Endothelial cell (in vitro differentiated cells): ENCODE data around the gene PPP2R3B. TPM values are rescaled to one million over a fixed set of nuclear protein-coding genes. Genes with fewer than 3 reads are reported as not detected.

Experiments
- DNase-seq: peaks from one replicate; pipeline ENCODE4 v3.0.0; 2021; ENCODE audit warnings: low spot score
- H3K27ac Mint-ChIP-seq: one replicate; pipeline ENCODE4 v1.8.0; 2021; ENCODE audit warnings: mixed read lengths, inconsistent platforms; ENCODE audit not compliant: unreplicated experiment
- H3K27me3 Mint-ChIP-seq: one replicate; pipeline ENCODE4 v1.8.0; 2021; ENCODE audit warnings: mild to moderate bottlenecking, moderate library complexity, mixed read lengths, inconsistent platforms; ENCODE audit not compliant: unreplicated experiment
- H3K36me3 Mint-ChIP-seq: one replicate; pipeline ENCODE4 v1.8.0; 2021; ENCODE audit warnings: mild to moderate bottlenecking, low read depth, mixed read lengths, inconsistent platforms; ENCODE audit not compliant: unreplicated experiment
- H3K4me1 Mint-ChIP-seq: one replicate; pipeline ENCODE4 v1.8.0; 2021; ENCODE audit warnings: mild to moderate bottlenecking, mixed read lengths, inconsistent platforms; ENCODE audit not compliant: unreplicated experiment
- H3K4me3 Mint-ChIP-seq: one replicate; pipeline ENCODE4 v1.8.0; 2021; ENCODE audit warnings: mild to moderate bottlenecking, mixed read lengths, inconsistent platforms; ENCODE audit not compliant: unreplicated experiment
- H3K9me3 Mint-ChIP-seq: one replicate; pipeline ENCODE4 v1.8.0; 2021; ENCODE audit warnings: mixed read lengths, inconsistent platforms; ENCODE audit not compliant: unreplicated experiment
- CTCF ChIP-seq: fragments of 200-600 bp; sonication (generic); IDR thresholded peaks from one replicate; pipeline ENCODE4 v1.5.0; 2021; ENCODE audit warnings: antibody characterized with exemption; ENCODE audit not compliant: unreplicated experiment
- total RNA-seq: library from RNA; stranded (reverse); fragmentation: NEBNext Ultra II Directional; extraction: Animal tissue kit (Norgen Biotek cat#: 25700); gene quantifications from one replicate; pipeline ENCODE4 v1.2.1, GENCODE V29; 2021; ENCODE audit not compliant: unreplicated experiment

Gene PPP2R3B
- total RNA-seq, 1 donor from 2014 or later, result 44.0 TPM

DNA sequence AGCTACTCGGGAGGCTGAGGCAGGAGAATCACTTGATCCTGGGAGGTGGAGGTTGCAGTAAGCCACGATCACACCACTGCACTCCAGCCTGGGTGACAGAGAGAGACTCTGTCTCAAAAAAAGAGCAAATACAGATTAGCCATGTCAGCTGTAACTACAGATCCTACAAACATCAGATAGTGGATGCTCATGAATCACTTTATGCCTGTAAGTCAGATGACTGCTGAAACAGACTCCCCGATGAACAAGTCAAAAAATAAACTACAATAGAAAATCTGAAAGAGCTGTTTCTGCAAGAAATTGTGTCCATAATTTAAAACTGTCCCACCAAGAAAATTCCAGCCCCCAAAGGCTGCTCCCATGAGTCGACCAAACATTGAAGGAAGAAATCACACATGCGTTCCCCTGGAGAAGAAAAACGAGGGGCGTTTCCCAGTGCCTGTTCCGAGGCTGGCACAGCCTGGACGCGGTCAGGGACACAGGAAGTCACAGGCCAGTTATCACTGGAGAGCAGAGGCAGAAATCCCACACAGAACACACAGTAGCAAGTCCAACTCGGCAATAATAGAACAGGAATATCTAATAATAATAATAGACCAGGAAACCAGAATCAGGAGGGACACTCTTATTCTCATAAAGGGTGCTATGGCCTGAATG, 38.1 kb downstream of the PPP2R3B start:
- H3K4me3 Mint-ChIP-seq, result no peak overlapping the region
- peak overlapping the region; percentile 65 for H3K27ac Mint-ChIP-seq
- H3K4me1 Mint-ChIP-seq, result peaks cover 4% of the 10 kb centered on the region
- H3K36me3 Mint-ChIP-seq, result peaks cover 24% of the 10 kb centered on the region
- peaks cover 12% of the 10 kb centered on the region for H3K27me3 Mint-ChIP-seq
- TF ChIP-seq CTCF, result no peak
- DNase-seq, result no peak
- no peaks in the 10 kb centered on the region for H3K9me3 Mint-ChIP-seq

DNA sequence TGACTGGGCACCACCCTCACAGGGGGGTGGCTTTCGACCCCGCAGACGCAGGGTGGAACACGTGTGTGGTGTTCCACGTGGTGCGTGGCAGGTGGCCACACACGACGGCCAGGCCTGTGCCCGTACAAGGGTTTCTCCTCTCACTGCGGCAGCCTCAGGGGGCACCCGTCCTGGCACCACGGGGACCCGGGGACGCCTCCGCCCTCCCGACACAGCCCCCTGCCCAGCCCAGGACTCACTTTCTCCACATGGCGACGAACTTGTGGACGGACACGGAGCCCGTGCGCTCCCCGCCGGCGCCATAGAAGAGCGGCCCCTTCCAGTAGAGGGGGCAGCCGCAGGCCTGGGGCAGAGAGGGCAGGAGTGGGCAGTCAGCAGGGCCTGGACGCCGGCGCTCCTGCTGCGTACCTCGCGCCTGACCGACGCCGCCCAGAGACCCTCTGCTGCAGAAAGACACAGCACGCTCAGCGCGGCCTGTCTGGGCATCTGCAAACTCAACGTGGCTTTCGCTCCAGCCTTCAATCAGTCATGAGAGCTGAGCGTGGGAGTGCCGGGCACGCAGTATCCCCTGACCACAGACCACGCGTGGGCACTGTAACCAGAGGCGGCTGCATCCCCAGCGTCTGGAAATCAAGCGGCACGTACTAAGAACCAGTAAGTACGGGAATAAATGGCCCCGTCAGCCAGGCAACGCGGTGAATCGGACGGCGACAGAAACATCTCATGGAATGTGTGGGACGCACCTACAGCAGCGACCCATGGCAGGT, 39.2 kb downstream of the PPP2R3B start:
- Mint-ChIP-seq H3K36me3 (peaks cover 22% of the 10 kb centered on the region), H3K4me1 (peaks cover 4% of the 10 kb centered on the region), H3K27me3 (peaks cover 9% of the 10 kb centered on the region), H3K27ac (no peak overlapping the region), H3K4me3 (no peak overlapping the region), H3K9me3 (no peaks in the 10 kb centered on the region)
- no peak for DNase-seq
- TF ChIP-seq CTCF, result no peak

GRCh38 chrX:346034-346813, 40.5 kb downstream of the PPP2R3B start:
- TF ChIP-seq CTCF, result no peak
- no peak for DNase-seq
- Mint-ChIP-seq H3K27ac (no peak overlapping the region), H3K9me3 (peaks cover 4% of the 10 kb centered on the region), H3K4me3 (no peak overlapping the region), H3K4me1 (peaks cover 4% of the 10 kb centered on the region), H3K27me3 (peaks cover 10% of the 10 kb centered on the region), H3K36me3 (peaks cover 28% of the 10 kb centered on the region)

DNA sequence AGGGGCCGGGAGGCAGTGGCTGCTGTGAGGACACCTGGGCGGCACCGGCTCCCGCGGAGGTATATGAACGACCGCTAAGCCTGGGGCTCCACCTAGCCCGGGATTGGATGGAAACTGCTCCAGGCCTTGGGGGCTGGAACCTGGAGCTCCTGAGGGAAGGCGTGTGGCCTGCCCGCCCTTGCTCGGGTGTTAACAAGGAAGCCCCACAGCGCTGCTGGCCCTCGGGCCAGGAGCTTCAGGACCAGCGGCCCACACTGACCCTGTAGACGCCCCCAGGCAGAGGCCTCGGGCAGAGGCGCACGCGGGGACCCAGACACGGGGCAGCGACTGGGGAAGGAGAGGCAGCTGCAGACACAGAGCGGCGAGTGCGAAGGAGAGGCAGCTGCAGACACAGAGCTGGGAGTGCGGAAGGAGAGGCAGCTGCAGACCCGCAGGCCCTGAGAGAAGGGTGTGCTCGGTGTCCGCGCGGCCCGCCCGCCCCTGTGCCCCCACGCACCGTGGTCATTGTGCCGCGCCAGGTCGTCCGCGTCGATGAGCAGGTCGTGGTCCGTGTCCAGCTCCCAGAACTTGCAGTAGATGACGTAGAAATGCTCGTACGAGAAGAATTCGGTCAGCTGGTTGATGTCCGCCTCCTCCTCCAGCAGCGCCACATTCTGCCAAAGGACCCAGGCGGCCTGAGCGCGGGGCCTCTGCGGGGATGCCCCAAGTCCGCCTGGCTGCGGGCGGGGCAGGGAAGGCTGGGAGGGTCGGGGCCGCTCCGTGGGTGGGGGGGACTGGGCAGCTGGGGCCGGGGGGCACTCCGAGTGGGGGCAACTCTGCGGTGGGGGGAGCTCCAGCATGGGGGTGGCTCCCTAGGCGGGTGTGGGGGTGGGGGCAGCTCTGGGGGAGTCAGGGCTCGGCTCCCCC, 41.4 kb downstream of the PPP2R3B start:
- H3K36me3 Mint-ChIP-seq, result peaks cover 26% of the 10 kb centered on the region
- no peak for TF ChIP-seq CTCF
- no peak overlapping the region for H3K4me3 Mint-ChIP-seq
- H3K9me3 Mint-ChIP-seq, result peaks cover 4% of the 10 kb centered on the region
- H3K27me3 Mint-ChIP-seq, result peaks cover 13% of the 10 kb centered on the region
- peaks cover 4% of the 10 kb centered on the region for H3K4me1 Mint-ChIP-seq
- no peak for DNase-seq
- H3K27ac Mint-ChIP-seq, result no peak overlapping the region
